Nephron (organoid): ENCODE measurements around the gene MAD1L1.
A peak's percentile ranks its signal among the peaks of the same experiment; 100 is the strongest.

Source experiments
- H3K27ac Mint-ChIP-seq, 3 experiments: 2 replicates each; pipeline ENCODE4 v1.8.0; 2020; ENCODE audit warnings: mixed read lengths in 3 of 3, mild to moderate bottlenecking in 2 of 3, moderate library complexity in 1 of 3
- H3K27me3 Mint-ChIP-seq: 2 replicates; pipeline ENCODE4 v1.8.0; 2021; ENCODE audit warnings: low read depth, mild to moderate bottlenecking, moderate library complexity, mixed read lengths
- H3K36me3 Mint-ChIP-seq: 2 replicates; pipeline ENCODE4 v1.8.0; 2020; ENCODE audit warnings: low read depth, mixed read lengths
- H3K4me1 Mint-ChIP-seq: 2 replicates; pipeline ENCODE4 v1.8.0; 2020; ENCODE audit warnings: mixed read lengths
- H3K4me3 Mint-ChIP-seq, 3 experiments: 2 replicates each; pipeline ENCODE4 v1.8.0; 2020; ENCODE audit warnings: mild to moderate bottlenecking in 3 of 3, mixed read lengths in 3 of 3, moderate library complexity in 2 of 3
- H3K9me3 Mint-ChIP-seq: 2 replicates; pipeline ENCODE4 v1.8.0; 2020; ENCODE audit warnings: mixed read lengths
- TF ChIP-seq, protein P1 (sequence below), 3 experiments: fragments of 200-600 bp; sonication (generic); IDR thresholded peaks; one replicate each; pipeline ENCODE4 v1.5.0; 2021; ENCODE audit warnings: antibody characterized with exemption in 3 of 3; ENCODE audit not compliant: unreplicated experiment in 3 of 3

MAD1L1 gene

DNA sequence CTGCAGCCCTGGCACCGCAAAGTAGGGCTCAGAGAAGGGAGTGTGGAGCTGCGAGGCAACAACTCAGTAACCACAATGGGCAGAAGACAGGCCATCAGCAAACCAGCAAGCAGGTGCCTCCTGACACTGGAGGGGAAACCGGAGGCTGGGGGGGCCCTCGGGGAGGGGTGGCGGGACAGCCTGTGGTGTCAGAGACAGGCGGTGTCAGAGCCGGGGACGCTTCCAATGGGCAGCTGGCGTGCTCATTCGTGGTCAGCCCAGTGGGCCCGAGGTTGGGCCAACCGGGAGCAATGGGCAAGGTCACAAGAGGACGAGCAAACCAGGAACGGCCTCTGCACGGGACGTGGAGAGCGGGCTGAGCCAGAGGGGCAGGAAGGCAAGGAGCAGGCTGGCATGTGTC is 158.1 kb downstream of the MAD1L1 start:
- peaks cover 26% of the 10 kb centered on the region for H3K4me1 Mint-ChIP-seq
- H3K9me3 Mint-ChIP-seq = no peaks in the 10 kb centered on the region
- H3K27ac Mint-ChIP-seq = no peak overlapping the region
- H3K4me3 Mint-ChIP-seq = no peak overlapping the region
- H3K27me3 Mint-ChIP-seq = peaks cover 15% of the 10 kb centered on the region
- TF ChIP-seq, protein P1, sequence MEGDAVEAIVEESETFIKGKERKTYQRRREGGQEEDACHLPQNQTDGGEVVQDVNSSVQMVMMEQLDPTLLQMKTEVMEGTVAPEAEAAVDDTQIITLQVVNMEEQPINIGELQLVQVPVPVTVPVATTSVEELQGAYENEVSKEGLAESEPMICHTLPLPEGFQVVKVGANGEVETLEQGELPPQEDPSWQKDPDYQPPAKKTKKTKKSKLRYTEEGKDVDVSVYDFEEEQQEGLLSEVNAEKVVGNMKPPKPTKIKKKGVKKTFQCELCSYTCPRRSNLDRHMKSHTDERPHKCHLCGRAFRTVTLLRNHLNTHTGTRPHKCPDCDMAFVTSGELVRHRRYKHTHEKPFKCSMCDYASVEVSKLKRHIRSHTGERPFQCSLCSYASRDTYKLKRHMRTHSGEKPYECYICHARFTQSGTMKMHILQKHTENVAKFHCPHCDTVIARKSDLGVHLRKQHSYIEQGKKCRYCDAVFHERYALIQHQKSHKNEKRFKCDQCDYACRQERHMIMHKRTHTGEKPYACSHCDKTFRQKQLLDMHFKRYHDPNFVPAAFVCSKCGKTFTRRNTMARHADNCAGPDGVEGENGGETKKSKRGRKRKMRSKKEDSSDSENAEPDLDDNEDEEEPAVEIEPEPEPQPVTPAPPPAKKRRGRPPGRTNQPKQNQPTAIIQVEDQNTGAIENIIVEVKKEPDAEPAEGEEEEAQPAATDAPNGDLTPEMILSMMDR (IDR thresholded peaks at IDR 0.05; ENCODE audit: unreplicated experiment in 3 of 3) = no peak
- peaks cover 5% of the 10 kb centered on the region for H3K36me3 Mint-ChIP-seq

DNA sequence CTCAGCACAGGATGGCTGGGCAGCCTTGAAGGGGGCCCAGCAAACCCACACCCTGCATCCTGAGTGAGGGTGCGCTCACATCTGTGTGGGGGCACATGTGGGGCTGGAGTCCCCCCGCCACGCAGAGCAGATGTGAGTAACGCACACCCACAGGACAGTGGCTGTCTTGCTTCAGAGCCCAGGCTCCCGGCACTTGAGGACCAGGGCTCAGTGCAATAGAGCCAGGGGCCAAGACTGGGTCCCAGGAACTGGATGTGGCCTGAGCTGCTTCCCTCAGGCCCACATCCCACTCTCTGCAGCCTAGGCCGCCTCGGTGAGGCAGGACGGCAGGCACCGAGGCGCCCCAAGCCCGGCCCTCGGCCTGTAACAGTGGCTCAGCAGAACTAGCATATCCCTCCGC is 159.9 kb downstream of the MAD1L1 start:
- Mint-ChIP-seq H3K9me3 (no peaks in the 10 kb centered on the region), H3K27me3 (peaks cover 19% of the 10 kb centered on the region), H3K27ac (no peak overlapping the region), H3K4me1 (peaks cover 22% of the 10 kb centered on the region), H3K36me3 (peaks cover 6% of the 10 kb centered on the region), H3K4me3 (no peak overlapping the region)
- TF ChIP-seq, protein P1 (IDR thresholded peaks at IDR 0.05; ENCODE audit: unreplicated experiment in 3 of 3) = no peak

DNA sequence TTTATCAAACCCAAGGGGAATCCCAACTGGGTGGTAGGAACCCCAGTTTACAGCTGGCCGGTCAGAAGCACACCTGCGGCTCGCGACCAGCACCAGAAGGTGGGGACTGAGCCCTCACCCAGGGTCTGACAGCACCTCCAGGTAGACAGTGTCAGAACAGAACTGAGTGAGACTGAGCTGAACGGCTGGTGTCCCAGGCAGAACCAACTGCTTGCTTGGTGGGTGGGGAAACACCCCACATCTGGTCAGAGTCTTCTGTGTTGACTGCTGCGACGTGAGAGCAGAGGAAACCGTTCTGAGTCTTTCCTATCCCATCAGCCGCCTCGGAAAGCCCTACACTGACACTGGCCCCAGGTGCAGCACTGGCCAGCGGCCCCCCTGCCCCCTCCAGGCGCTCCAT is 160.7 kb downstream of the MAD1L1 start:
- Mint-ChIP-seq H3K27me3 (peaks cover 13% of the 10 kb centered on the region), H3K9me3 (no peaks in the 10 kb centered on the region)

DNA sequence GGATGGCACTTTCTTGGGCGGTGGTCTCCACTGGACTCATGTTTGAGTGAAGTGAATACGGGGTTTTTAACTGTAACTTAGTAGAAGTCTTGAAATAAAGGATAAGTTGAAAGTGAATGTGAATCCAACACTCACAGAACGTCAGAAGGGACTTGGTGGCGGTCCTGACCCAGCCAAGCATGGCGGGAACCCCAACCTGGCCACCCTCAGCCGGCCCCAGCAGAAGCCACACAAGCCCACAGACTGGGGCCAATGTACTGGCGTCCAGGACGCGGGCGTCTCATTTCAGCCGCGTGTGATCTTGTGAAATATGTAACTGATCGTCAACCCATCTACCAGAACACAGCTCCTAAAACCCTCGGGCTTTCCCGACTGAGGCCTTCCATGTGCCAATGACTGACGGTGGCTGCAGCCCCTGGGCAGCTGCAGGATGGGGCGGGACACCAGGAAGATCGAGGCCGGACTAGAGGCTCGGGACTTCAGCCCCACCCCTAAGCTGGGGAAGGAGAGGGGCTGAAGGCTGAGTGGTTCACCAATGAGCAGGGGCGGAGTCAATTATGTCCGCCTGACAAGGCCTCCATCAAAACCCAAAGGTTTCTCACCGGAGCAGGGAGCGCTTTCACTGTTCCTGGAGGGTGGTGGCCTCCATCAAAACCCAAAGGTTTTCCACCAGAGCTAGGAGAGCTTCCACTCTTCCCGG is 161.5 kb downstream of the MAD1L1 start:
- no peak overlapping the region for H3K27ac Mint-ChIP-seq
- TF ChIP-seq, protein P1 (IDR thresholded peaks at IDR 0.05; ENCODE audit: unreplicated experiment in 3 of 3) = no peak
- peaks cover 22% of the 10 kb centered on the region for H3K4me1 Mint-ChIP-seq
- no peaks in the 10 kb centered on the region for H3K9me3 Mint-ChIP-seq
- peaks cover 3% of the 10 kb centered on the region for H3K36me3 Mint-ChIP-seq
- no peak overlapping the region for H3K4me3 Mint-ChIP-seq
- peaks cover 13% of the 10 kb centered on the region for H3K27me3 Mint-ChIP-seq

More for the DNA sequence above, 160.7 kb downstream of the MAD1L1 start:
- peaks cover 8% of the 10 kb centered on the region for H3K36me3 Mint-ChIP-seq
- TF ChIP-seq, protein P1 (IDR thresholded peaks at IDR 0.05; ENCODE audit: unreplicated experiment in 3 of 3) = no peak
- peaks cover 22% of the 10 kb centered on the region for H3K4me1 Mint-ChIP-seq
- no peak overlapping the region for H3K27ac Mint-ChIP-seq
- no peak overlapping the region for H3K4me3 Mint-ChIP-seq

DNA sequence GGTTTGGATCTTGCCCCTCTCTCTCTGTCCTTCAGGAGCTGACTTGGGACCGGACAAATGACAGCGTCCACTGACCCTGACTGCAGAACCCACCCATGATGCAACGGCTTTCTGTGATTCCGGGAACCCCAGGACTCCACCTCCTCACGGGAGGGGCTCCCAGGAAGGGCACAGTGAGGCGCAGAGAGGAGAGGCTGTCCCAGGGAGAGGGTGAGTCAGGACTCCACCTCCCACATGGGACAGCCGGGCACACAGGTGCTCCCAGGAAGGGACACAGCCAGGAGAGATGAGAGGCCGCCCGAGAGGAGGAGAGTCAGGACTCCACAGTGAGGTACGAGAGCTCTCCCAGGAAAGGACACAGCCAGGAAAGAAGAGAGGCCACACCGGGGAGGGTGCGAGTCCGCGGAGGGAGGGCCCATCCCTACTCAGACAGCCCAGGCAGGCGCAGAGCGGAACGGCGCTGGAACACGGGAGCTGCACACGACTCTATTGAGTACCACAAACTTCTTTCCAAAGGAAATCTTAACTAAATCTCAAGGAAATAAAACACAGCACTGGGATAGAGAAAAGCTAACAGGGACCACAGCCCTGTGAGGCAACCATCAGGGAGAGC is 162.5 kb downstream of the MAD1L1 start:
- H3K36me3 Mint-ChIP-seq = peaks cover 3% of the 10 kb centered on the region
- TF ChIP-seq, protein P1 (IDR thresholded peaks at IDR 0.05; ENCODE audit: unreplicated experiment in 3 of 3) = no peak
- H3K27me3 Mint-ChIP-seq = peaks cover 9% of the 10 kb centered on the region
- peaks cover 16% of the 10 kb centered on the region for H3K4me1 Mint-ChIP-seq
- no peaks in the 10 kb centered on the region for H3K9me3 Mint-ChIP-seq
- no peak overlapping the region for H3K27ac Mint-ChIP-seq
- H3K4me3 Mint-ChIP-seq = no peak overlapping the region

DNA sequence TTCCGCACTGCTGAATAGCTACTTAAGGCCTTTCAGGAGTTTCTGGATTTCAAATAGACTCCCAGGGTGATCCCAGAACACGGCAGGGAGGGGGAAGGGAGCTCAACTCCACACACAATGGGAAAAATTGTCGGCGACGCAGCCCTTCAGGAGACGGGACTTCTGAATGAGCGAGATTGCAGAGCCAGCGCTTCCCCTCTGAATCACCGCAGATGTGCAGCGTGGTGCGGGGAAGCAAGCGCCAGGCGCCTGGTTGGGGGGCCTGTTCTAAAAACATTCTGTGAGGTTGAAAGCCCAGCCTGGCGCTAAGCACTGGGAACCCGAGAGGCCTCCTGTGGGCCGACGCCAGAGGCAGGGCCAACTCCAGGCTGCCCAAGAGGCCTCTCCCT is 163.3 kb downstream of the MAD1L1 start:
- Mint-ChIP-seq H3K4me1 (peaks cover 16% of the 10 kb centered on the region), H3K9me3 (no peaks in the 10 kb centered on the region), H3K36me3 (peaks cover 3% of the 10 kb centered on the region), H3K27me3 (peaks cover 9% of the 10 kb centered on the region), H3K27ac (peak overlapping the region in 1 of 3 experiments; percentile 43), H3K4me3 (no peak overlapping the region)
- TF ChIP-seq, protein P1 (IDR thresholded peaks at IDR 0.05; ENCODE audit: unreplicated experiment in 3 of 3) = no peak
